DMS153 treated with DMSO at 0.1 percent for 48 hours (cell line): ENCODE measurements around the gene IL36B.

ENCODE experiments used
- DNase-seq: peaks from one replicate; lab custom pipeline; 2025; ENCODE audit not compliant: unreplicated experiment; lab: John Stamatoyannopoulos, UW

Gene IL36B

DNA sequence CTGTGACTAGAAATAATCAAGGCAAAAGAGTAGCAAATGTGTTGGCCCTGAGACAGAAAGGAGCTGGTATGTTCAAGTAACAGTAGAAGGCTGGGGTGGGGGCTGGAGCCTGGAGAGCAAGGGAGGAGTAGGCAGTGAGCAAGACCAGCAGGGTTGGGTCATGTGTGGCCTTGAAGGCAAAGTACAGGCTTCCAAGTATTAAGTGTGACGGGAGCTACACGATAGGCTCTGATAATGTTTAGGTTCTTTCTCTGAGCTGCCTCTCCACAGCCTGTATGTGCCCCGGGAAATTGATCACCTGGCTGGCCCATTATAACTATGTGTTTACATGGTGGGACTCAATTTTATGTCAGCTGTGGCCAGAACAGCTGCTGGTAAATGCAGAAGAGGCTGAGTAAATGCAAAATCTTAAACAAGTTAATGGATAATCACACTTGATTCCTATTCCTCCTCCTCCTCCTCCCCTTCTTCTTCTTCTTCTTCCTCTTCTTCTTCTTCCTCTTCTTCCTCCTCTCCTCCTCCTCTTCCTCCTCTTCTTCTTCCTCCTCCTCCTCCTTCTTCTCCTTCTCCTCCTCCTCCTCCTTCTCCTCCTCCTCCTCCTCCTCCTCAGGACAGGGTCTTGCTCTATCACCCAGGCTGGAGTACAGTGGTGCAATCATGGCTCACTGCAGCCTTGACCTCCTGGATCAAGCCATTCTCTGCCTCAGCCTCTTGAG, 24.4 kb upstream of the IL36B start:
- no peak for DNase-seq

DNA sequence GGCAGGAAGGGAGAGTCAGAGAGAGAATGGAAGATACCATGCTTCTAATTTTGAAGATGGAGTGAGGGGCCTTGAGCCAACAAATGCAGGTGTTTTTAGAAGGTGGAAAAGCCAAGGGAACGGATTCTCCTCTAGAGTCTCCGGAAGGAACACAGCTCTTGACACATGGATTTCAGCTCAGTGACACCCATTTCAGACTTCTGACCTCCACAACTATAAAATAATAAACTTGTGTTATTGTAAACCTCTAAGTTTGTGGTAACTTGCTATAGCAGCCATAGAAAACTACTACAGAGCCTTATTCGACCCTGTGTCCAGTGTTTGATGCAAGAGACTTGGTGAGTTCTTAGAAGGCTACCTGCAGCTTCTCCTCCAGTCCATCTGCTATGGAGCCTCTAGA, 22.9 kb upstream of the IL36B start:
- no peak for DNase-seq

DNA sequence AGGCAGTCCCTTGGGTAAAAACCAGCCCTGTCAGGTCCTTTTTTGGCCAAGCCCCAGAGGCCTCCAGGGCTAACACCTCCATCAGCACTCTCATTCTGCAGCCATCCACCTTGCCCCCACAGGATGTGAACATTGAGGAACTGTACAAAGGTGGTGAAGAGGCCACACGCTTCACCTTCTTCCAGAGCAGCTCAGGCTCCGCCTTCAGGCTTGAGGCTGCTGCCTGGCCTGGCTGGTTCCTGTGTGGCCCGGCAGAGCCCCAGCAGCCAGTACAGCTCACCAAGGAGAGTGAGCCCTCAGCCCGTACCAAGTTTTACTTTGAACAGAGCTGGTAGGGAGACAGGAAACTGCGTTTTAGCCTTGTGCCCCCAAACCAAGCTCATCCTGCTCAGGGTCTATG, 22.4 kb upstream of the IL36B start:
- no peak for DNase-seq

DNA sequence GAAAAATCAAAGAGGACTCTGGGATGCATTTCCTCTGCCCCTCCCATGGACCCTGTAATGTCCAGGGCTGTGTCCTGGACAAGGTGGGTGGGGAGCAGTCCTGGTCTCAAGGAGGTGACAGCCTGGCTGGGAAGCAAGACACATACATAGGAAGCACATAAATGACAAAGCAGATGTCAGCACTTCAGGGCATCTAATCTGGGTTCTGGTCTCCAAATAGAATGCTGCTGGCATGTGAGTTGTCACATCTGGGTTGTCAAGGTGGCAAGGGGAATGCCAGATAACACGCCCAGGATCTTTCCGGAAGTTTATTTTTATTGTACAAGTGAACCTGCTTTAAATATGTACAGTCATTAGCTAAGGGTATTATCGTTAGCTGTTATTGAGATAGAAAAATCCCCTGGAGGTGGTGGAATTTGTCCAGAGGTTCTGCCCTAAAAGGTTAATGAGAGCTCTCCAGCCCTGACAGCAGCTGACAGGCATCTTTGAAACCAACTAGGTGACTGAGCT, 20.7 kb upstream of the IL36B start:
- no peak for DNase-seq

DNA sequence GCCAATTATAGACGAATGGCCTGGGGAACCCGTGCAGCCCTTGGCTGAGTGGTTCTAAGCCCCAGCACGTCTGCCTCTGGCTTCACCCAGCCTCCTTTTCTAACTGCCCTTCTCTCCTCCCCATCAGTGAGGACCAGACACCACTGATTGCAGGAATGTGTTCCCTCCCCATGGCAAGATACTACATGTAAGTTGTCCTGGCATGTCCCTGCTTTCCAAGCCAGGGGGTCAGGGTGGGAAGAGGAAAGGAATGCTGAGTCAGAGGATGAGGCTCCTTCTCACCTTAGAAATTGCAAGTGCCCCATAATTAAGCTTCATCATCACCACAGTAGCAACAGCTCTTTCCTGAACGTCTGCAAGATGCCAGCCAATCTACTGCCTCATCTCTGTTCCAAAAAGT, 19.9 kb upstream of the IL36B start:
- no peak for DNase-seq

DNA sequence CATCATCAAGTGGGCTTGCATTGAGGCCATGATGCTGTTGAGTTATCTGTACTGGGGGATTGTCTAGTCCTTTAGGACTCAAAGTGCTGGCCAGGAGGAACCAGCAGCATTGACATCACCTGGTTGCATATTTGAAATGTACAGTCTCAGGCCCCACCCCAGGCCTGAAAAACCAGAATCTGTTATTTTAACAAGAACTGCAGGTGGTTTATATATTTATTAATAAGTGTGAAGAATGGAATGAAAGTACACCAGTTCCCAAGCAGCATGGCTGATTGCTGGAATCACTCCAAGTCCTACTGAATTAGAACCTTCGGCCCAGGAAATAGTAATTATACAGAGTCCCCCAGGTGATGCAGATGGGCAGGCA, 17.9 kb upstream of the IL36B start:
- DNase-seq: no peak

DNA sequence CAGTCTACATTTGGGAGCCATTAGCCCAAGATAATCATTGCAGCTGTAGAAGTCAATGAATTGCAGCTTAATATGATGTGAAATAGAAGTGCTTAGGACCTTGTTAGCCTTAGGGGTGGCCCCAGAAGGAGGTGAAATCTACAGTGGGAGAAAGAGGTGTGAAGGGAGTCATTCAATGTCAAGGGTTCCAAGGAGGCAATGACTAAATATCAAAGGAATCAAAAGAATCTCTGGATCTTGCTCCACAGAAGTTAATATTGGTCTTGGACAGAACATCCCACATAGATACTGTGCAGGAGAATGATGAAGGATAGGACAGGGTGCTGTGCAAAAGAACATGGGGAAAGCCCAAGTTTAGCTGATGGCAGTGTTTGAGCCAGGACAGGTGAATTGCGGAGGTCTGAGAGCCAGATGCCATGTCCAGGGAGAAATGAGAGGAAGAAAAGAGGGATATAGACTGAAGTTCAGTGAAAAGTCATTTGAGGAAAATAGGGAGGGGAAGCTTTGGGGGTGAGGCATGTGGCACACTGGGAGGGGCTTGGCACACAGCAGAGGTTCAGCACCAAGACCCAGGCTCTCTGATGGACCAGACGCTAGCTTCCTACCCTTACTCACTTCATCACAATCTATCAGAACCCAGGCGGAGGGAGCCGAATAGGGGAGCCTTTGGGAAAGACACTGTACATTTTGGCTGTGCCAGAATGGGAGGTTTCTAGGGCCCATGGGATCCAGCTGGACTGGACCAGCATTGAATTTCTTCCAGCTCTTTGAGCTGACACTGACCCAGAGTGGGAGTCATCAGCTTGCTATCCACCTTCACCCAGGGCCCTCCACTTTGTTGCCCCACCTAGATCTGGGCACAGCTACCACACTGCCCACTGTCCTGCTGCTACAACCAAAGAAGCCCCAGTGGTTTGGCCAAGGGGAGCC, 17.3 kb upstream of the IL36B start:
- no peak for DNase-seq

DNA sequence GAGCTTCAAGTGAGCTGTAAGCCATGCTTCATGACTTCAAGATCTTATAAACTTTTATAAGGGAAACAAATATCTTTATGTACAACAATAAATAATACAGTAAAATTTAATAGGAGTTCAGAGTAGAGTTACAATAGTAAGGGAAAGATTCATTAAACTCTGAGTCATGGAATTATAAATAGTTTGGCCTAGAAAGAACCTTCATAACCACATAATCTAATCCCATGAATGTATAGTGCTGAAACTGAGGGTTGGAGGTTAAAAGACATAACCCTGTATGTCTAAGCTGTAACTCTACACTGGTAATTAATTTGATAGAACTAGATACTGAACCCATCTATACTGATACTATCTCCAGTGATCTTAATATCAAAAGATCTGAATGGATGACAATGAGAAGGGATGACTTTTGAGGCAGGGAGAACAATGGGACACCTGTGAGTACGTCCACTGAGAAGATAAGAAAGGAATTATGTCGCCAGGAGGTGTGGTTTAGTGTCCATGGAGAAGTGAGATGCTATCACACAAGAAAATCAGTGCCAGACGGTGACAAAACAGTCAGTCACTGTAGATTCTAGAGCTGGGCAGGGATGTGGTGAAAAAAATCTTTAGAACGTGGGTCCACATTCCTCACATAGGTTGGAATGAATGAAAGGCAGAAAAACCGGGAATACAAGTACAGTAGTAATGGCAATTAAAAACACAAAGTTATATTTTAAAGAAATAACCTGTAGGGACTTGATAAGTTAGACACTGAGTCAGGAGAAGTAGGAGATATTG, 16.2 kb upstream of the IL36B start:
- no peak for DNase-seq

DNA sequence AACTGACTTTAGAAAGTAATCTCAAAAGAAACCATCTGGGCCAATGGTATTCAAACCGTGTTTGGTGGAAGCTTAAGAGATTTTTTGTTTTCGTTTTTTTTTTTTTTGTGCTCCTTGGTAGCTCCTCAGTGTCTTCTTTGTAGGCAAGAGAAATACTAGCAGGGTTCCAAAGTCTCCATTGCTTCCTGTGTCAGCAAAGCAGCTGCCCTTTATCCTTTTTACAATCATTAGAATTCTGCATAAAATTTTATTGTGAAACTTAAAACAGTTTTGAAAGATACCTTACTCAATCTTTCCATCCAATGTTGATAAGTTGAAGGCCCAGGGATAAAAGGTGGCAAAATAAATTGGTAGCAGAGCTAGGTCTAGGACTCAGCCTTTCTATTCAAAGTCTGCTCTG, 15.6 kb upstream of the IL36B start:
- no peak for DNase-seq

DNA sequence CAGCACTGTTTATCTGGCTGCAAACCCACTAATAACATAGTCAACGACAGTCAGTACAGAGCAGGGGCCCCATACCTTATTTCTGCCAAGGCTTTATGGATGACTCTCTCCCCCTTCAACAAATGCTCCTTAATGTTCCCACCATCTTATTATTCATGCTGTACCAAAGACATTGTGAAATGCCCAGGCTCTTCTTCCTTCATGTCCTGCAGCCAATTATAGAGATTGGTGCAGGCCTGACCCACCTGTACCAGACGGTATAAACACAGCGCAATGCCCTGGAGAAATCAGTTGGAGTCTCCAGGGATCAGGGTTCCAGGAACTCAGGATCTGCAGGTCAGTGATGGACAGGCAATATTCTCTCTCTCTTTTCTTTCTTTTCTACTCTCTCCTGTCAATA, 15.0 kb upstream of the IL36B start, which contains the start of gene IL1F10:
TSS of gene IL1F10 (plus strand) at position 290 of the 400 bp plus-strand sequence. CDS start 4,769 bp downstream, outside the sequence.
- DNase-seq: no peak

DNA sequence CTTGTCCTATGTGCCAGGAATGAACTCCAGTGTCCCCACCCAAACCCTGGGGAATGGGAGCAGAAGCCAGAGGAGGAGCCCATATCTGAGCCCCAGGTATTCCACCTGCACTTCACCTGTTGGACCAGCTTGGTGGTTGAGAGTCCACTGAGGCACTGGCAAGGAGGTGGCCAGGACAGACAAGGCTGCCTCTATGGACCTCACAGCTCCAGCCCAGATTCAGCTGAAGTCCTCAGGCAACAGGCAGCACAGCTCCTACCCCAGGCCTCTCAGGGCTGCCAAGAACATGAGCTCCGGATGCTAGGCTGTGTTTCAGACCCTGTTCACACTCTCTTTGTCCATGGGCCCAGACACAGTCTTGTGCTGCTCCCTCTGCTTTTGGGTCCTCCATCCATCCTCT, 12.2 kb upstream of the IL36B start:
- DNase-seq: no peak

DNA sequence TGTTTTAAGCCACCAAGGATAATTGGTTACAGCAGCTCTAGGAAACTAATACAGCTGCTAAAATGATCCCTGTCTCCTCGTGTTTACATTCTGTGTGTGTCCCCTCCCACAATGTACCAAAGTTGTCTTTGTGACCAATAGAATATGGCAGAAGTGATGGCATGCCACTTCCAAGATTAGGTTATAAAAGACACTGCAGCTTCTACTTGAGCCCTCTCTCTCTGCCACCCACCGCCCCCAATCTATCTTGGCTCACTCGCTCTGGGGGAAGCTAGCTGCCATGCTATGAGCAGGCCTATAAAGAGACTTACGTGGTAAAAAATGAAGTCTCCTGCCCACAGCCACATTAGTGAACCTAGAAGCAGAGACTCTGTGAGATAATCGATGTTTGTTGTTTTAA, 11.6 kb upstream of the IL36B start:
- no peak for DNase-seq

DNA sequence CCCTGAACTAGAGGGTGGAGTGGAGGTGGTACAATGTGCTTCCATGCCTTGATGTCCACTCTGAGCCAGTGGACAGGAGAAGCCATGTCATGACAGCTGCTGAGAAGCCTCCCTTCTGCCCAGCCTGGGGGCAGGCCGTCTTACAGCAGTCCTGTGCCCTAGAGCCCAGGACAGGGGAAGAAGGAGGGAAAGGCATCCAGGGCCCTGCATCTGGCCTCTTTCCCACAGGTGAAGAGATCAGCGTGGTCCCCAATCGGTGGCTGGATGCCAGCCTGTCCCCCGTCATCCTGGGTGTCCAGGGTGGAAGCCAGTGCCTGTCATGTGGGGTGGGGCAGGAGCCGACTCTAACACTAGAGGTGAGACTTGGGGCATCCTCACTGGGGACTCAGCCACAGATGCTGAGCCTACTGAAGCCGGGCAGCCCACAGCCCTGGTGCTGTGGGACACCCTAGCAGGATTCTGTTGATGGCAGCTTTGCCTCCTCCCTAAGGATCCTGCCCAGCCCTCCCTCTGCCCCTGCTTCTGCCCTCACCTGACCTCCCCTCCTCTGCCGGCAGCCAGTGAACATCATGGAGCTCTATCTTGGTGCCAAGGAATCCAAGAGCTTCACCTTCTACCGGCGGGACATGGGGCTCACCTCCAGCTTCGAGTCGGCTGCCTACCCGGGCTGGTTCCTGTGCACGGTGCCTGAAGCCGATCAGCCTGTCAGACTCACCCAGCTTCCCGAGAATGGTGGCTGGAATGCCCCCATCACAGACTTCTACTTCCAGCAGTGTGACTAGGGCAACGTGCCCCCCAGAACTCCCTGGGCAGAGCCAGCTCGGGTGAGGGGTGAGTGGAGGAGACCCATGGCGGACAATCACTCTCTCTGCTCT, 9.5 kb upstream of the IL36B start:
- DNase-seq: no peak

DNA sequence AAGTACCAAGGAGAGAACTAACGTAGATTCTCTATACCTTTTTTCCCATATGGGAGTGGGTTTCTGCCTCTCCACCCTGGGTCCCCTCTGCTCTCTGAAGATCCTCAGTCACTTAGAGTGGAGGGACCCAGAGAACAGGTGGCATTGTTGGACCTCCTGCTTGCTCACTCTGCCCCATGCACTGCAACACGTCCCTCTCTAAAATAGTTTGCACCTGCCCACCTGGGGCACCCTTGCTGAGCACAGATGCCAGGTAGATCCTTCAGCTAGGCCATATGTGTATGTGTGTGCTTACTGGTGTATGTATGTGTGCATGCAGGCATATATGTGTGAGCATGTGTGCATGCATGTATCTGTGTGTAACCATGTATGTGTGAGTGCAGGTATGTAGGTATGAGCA, 8.6 kb upstream of the IL36B start:
- DNase-seq: no peak

DNA sequence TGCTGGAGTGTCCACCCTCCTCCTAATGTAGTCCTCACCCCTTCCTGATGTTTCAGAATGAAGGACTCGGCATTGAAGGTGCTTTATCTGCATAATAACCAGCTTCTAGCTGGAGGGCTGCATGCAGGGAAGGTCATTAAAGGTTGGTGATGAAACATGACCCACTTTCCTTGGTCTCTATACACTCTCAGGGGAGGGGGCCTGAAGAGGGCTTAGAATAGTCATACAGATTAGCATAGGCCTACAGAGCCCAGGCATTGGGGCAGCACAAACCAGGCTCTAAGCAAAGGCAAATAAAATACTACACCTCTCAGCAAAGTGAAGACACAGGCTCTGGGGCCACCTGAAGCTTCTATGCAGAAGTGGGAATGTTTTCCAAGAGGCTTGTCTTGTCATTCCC, 8.1 kb upstream of the IL36B start:
- DNase-seq: no peak

DNA sequence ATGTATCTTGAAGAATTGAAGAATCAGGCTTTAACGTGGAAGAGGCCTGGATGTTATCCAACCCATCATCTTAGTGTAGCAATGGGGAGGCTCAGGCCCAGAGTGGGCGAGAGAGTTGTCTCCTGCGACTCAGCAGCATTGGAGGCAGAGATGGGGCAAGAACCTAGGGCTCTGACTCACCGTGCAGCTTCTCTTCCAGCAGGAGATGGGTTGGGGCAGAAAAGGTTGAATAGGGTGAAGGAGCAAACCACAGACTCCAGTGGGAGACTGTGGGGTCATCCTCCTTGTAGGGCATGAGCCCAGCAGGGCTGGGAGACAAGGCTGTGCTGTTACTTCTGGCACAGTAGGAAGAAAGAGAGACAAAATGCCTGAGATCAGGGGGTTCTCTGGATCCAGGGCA, 7.7 kb upstream of the IL36B start:
- DNase-seq: no peak

DNA sequence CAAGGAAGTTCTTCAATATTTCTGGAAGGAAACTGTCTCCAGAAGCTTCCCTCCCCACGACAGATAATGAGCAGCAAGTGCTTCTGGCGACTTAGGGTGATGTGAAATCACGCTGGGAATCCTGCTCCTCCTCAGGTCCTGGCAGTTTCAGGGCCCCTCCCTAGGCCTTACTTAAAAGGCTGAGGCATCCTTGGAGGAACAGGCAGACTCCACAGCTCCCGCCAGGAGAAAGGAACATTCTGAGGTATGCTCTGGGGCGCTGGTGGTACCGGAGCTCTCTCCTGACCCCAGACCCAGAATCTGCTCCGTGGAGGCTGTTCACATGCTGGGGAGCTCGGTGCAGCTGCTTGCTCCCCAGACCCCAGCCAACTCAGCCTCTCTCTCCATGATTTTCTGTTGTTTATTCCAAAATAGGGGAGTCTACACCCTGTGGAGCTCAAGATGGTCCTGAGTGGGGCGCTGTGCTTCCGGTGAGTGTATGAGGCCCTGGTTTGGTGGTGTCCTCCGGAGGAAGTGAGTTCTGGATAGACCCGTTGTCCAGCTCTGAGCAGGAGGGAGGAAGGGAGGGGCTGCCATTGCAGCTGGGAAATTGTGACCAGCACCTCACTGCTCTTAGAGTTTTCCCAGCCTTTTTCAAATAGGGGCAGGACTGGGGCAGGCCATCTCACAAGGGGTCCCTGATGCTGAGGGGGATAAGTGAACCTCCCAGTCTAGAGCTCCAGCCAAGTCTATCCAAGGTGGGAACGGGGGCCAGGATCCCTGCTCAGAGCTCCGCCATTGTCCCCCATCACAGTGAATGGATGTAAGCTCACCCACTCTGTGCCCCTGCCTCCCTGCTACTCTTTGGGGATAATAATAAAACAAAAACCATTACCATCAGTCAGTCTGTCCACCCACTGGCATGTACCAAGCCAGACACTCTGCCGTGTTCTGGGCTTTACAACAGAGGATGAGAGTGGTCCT, 6.6 kb upstream of the IL36B start, which contains the start of gene IL36RN:
TSS of gene IL36RN (plus strand) at position 201 of the 963 bp plus-strand sequence. CDS start at position 442, 241 bp downstream.
- no peak for DNase-seq

DNA sequence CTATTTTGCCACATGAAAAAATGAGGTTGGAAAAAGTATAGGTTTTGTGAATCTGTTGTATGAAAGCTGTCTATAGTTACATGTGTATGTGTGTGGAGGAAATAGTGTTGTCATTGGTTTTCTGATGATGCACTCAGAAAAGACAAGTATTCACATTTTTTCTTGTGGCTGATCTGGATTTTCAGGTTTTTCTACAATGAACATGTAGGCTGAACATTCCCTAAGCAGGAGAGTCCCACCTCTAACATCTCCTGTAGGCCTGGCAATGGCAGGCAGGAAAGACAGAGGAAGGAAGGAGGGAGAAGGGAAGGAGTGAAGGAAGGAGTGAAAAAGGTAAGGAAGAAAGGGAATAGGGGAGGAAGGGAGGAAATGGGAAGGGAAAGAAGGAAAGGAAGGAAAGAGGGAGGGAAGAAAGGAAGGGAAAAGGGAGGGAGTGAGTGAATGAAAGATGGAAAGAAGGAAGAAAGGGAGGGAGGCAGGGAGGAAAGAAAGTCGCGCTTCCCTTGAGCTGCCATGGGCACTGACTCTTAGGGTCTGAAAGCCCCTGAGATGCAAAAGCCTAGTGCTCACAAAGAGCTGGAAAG, 5.8 kb upstream of the IL36B start:
- no peak for DNase-seq

DNA sequence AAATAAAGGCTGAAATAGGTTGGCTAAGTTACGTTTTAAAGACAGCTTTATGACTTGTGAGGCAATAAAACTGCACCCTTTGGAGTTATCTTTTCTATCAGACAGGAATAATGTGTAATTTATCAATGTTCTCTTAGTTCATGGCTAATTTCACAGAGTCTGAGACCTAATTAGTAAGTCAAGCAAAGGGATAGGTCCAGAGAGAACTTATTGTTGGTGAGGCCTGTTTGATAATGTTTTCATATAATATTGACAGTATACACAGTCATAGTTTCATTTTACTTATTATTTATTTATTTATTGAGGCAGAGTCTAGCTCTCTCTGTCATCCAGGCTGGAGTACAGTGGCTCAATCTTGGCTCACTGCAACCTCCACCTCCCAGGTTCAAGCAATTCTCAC, 4.5 kb upstream of the IL36B start:
- no peak for DNase-seq
